ENCODE measurements around the gene HMGCS2. TPM values are rescaled to one million over a fixed set of nuclear protein-coding genes. Genes with fewer than 3 reads are reported as not detected.

HMGCS2 gene
- not detected in 2 replicates for total RNA-seq

GRCh38 chr1:119768778-119769177 lies at the start of gene HMGCS2:
TSS of gene HMGCS2 (minus strand) at chr1:119768905. CDS start at chr1:119768844, 61 bp downstream.

GRCh38 chr1:119811387-119811786 lies 42.7 kb upstream of the HMGCS2 start, which contains the start of gene REG4:
TSS of gene REG4 (minus strand) at chr1:119811460. CDS start at chr1:119808769, 2,691 bp downstream.

GRCh38 chr1:119711804-119712341 lies 56.8 kb downstream of the HMGCS2 start, which contains the start of gene PHGDH:
TSS of gene PHGDH (plus strand) at chr1:119711934. CDS start at chr1:119712023, 89 bp downstream.

Other genes starting within 250 kb of the HMGCS2 start
- 10.1 and 14.5 TPM in 2 replicates for gene ZNF697, start 120.6 kb downstream of the HMGCS2 start, total RNA-seq
- gene PHGDH, start 57.0 kb downstream of the HMGCS2 start, total RNA-seq: 102 and 117 TPM in 2 replicates
- not detected in 2 replicates for gene REG4, start 42.6 kb upstream of the HMGCS2 start, total RNA-seq
- gene ADAM30, start 127.6 kb upstream of the HMGCS2 start, total RNA-seq: 0.03 TPM in 1 of 2 replicates, not detected in the other